Lung (tissue), 12 donors: ENCODE data around the gene SLC25A26. TPM values are rescaled to one million over a fixed set of nuclear protein-coding genes. Genes with fewer than 3 reads are reported as not detected.

Source experiments
- ATAC-seq: fragments of 200-7000 bp; cut with Tn5 transposase; one replicate; pipeline ENCODE4 v1.9.1; 2020; ENCODE audit warnings: moderate number of reproducible peaks; ENCODE audit not compliant: insufficient read depth, low FRiP score
- DNase-seq, 3 donors: peaks; one replicate each; pipeline ENCODE4 v3.0.0-alpha.2; 2013 to 2017
- H3K27ac ChIP-seq, 2 donors: one replicate each; pipeline ENCODE4 v1.5.1; 2013; ENCODE audit warnings: mild to moderate bottlenecking in 2 of 2, moderate library complexity in 2 of 2, control low read depth in 1 of 2, inconsistent platforms in 1 of 2, low read depth in 1 of 2, low read length in 1 of 2
- H3K27me3 ChIP-seq, 3 donors: one replicate each; pipeline ENCODE4 v1.5.1; 2013; ENCODE audit warnings: low read length in 2 of 3; ENCODE audit not compliant: control insufficient read depth in 3 of 3, insufficient read depth in 3 of 3
- H3K36me3 ChIP-seq, 4 donors: one replicate each; pipeline ENCODE4 v1.5.1; 2013; ENCODE audit warnings: low read length in 4 of 4, mild to moderate bottlenecking in 1 of 4, moderate library complexity in 1 of 4; ENCODE audit not compliant: control insufficient read depth in 4 of 4, insufficient read depth in 4 of 4
- H3K4me1 ChIP-seq, 5 donors: one replicate each; pipeline ENCODE4 v1.5.1; 2013; ENCODE audit warnings: low read length in 5 of 5, mild to moderate bottlenecking in 2 of 5, moderate library complexity in 1 of 5; ENCODE audit not compliant: control insufficient read depth in 5 of 5, insufficient read depth in 5 of 5
- H3K4me3 ChIP-seq: one replicate; pipeline ENCODE4 v1.5.1; 2013; ENCODE audit warnings: mild to moderate bottlenecking, control low read depth, moderate library complexity
- H3K9ac ChIP-seq, 2 donors: one replicate each; pipeline ENCODE4 v1.5.1; 2013; ENCODE audit warnings: low read length in 2 of 2, control low read depth in 1 of 2; ENCODE audit not compliant: insufficient read depth in 1 of 2
- H3K9me3 ChIP-seq, 4 donors: one replicate each; pipeline ENCODE4 v1.5.1; 2013; ENCODE audit warnings: low read length in 3 of 4, mild to moderate bottlenecking in 1 of 4, moderate library complexity in 1 of 4; ENCODE audit not compliant: control insufficient read depth in 4 of 4, insufficient read depth in 3 of 4
- WGBS, 2 donors: extraction: QIAGEN DNeasy Blood & Tissue Kit; methylation state at CpG; one replicate each; pipeline ENCODE4 v1.1.7; 2013; 5-methylcytosine and 5-hydroxymethylcytosine counted together
- polyA plus RNA-seq, 2 donors: library from polyadenylated mRNA; stranded (reverse); fragments of 200-250 nt; gene quantifications; one replicate each; pipeline ENCODE4 v1.2.1, GENCODE V29; 2013
- total RNA-seq, 2 donors: library from RNA; depleted of rRNA in 1 of 2; stranded (reverse); fragments of >200 nt in 1 of 2; gene quantifications; one replicate each; pipeline ENCODE4 v1.2.1, GENCODE V29; 2014 to 2021
- TF ChIP-seq, protein P1 (sequence below): IDR thresholded peaks from 2 replicates; pipeline ENCODE4 v1.5.1; 2012; ENCODE audit warnings: mild to moderate bottlenecking; ENCODE audit errors: control extremely low read depth, extremely low read depth
- donor health status: control.
- donor health status: control.
- donor health status: Bipolar disorder and iron deficiency.
- donor health status: healthy.
- donor health status: DM: yes; HTN: yes; CAD: no.

Gene SLC25A26
- total and polyA plus RNA-seq, 4 donors, result 10.4 to 18.0 (median 14.9) TPM

DNA sequence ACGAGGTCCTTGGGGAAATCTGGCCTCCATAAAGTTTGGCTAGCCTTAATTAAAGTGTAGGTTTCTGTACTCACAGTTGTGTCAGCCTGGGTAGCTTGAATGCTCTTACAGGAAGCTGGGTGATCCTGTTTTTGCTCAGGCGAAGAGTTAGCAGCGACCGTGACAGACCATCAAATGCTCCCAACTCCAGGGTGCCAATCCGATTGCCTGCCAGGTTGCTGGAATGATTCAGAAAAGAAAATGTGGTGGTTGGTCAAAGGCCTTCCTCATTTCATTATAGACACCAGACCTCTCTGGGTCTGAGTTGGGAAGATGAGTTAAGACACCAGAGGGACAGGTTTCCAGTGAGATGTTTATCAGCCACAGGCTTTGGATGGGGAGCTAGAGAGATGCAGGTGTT is 194.0 kb downstream of the SLC25A26 start:
- TF ChIP-seq, protein P1, sequence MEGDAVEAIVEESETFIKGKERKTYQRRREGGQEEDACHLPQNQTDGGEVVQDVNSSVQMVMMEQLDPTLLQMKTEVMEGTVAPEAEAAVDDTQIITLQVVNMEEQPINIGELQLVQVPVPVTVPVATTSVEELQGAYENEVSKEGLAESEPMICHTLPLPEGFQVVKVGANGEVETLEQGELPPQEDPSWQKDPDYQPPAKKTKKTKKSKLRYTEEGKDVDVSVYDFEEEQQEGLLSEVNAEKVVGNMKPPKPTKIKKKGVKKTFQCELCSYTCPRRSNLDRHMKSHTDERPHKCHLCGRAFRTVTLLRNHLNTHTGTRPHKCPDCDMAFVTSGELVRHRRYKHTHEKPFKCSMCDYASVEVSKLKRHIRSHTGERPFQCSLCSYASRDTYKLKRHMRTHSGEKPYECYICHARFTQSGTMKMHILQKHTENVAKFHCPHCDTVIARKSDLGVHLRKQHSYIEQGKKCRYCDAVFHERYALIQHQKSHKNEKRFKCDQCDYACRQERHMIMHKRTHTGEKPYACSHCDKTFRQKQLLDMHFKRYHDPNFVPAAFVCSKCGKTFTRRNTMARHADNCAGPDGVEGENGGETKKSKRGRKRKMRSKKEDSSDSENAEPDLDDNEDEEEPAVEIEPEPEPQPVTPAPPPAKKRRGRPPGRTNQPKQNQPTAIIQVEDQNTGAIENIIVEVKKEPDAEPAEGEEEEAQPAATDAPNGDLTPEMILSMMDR, result no peak
- peak overlapping the region in 1 of 2 donors; percentile 60 for H3K27ac ChIP-seq
- peaks cover 0 to 13% (median 6%) of the 10 kb centered on the region in 5 donors for H3K4me1 ChIP-seq
- ATAC-seq (no peak), DNase-seq (no peak)
- H3K36me3 ChIP-seq, result peaks cover 0 to 27% (median 8%) of the 10 kb centered on the region in 4 donors
- H3K4me3 ChIP-seq, result no peak overlapping the region
- 95 to 96% methylated on average over 5 of the region's 5 CpGs for WGBS, 2 donors
- H3K27me3 ChIP-seq, result no peaks in the 10 kb centered on the region
- no peaks in the 10 kb centered on the region for H3K9me3 ChIP-seq
- H3K9ac ChIP-seq, result no peak overlapping the region

DNA sequence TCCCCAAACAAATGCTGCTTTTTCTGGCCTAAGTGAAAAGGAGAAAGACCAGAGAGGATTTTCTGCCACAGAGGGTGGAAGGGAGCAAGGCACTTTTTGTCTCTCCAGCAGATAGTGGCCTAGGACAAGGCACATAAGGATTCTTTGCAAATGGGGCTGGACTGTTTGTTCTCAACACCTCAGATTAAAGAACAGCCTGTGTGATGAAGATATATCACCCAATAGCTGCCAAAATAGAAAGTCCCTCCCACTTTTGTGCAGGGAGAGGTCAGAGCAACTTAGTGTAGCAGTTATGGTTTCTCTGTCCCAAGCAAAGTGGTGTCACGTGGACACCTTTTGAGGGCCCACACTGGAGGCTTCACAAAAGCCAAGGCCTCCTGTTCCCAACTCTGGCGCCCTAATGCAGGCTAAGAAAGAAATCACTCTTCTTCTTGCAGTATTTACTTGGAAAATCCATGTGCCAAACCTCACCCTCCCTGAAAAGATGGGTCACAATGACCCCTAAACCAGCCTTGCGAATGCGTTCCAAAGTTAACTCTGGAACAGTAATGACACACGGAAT is 195.1 kb downstream of the SLC25A26 start:
- peaks cover 0 to 13% (median 6%) of the 10 kb centered on the region in 5 donors for H3K4me1 ChIP-seq
- DNase-seq, result no peak
- no peaks in the 10 kb centered on the region for H3K27me3 ChIP-seq
- H3K27ac ChIP-seq, result peak overlapping the region in 1 of 2 donors; percentile 2
- WGBS, 2 donors, result 73% methylated on average over 5 of the region's 5 CpGs
- H3K9ac ChIP-seq, result no peak overlapping the region
- peaks cover 0 to 22% (median 7%) of the 10 kb centered on the region in 4 donors for H3K36me3 ChIP-seq
- TF ChIP-seq, protein P1, result no peak
- no peak overlapping the region for H3K4me3 ChIP-seq
- H3K9me3 ChIP-seq, result no peaks in the 10 kb centered on the region
- no peak for ATAC-seq

DNA sequence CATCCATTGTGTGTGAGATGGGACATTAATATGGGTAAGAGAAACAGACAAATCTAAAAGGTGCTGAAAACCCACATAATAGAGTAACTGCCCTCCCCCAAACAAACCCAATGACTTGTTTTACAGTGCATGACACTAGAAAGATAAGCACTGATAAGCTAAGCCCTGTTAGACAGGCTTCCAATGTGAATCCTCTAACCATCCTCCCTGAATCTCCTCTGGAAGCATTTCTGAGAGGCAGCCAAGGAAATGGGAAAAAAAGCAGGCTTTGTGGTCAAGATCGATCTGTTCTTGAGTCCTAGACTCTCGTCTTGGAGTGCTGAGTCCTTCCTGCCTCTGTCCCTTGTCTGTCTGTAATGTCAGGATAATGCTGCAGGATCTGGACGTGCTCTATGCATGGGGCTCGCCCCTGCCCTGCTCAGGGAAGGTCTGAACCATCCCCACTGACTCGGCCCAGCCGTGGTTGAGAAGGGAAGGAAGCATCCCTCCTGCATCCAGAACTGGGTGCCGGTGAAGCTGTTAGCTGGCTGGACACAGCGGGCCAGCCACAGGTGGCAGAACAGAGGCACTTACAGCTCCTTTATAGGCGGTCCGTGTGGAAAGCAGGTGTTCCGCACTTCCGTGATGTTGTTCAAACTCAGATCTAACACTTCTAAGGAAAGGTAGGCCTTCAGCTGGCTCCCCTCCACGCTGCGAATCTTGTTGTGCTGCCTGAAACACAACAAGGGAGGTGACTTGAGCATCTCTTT is 195.9 kb downstream of the SLC25A26 start:
- no peak overlapping the region for H3K9ac ChIP-seq
- peaks cover 0 to 13% (median 6%) of the 10 kb centered on the region in 5 donors for H3K4me1 ChIP-seq
- no peak overlapping the region for H3K4me3 ChIP-seq
- ATAC-seq, result no peak
- peak overlapping the region; percentile 2 to 4 for H3K27ac ChIP-seq
- TF ChIP-seq, protein P1, result no peak
- 82 to 83% methylated on average over 14 of the region's 14 CpGs for WGBS, 2 donors
- no peaks in the 10 kb centered on the region for H3K27me3 ChIP-seq
- peaks cover 0 to 6% (median 2%) of the 10 kb centered on the region in 4 donors for H3K9me3 ChIP-seq
- DNase-seq, result no peak
- H3K36me3 ChIP-seq, result peaks cover 0 to 22% (median 4%) of the 10 kb centered on the region in 4 donors
